WTC11 (cell line): Measurements from ENCODE around the gene HSD3B7.

Source experiments
- GABPB1 ChIP-seq: sonication (generic); formaldehyde crosslinking; IDR thresholded peaks from 2 replicates; pipeline ENCODE4 v1.8.1; 2023; ENCODE audit warnings: mild to moderate bottlenecking, missing genetic modification reagents
- ZNF317 ChIP-seq: sonication (generic); formaldehyde crosslinking; IDR thresholded peaks from 2 replicates; pipeline ENCODE4 v1.8.1; 2023; ENCODE audit warnings: low read depth, mild to moderate bottlenecking, moderate library complexity, missing genetic modification reagents, borderline replicate concordance

GRCh38 chr16:30953111-30953510 lies 31.9 kb upstream of the HSD3B7 start:
- TF ChIP-seq ZNF317 (CRISPR knock-in tag) = no peak
- no peak for TF ChIP-seq GABPB1 (CRISPR knock-in tag)
